Activated CD4-positive, CD25-positive, alpha-beta regulatory T cell (primary cell): Measurements from ENCODE around the gene MYRF.

Experiments
- DNase-seq, 4 experiments: peaks; one replicate each; lab custom pipeline; 2025; lab: John Stamatoyannopoulos, UW

Gene MYRF

GRCh38 chr11:61795459-61795858 is 43.0 kb downstream of the MYRF start:
- no peak for DNase-seq

GRCh38 chr11:61795876-61796526 is 43.6 kb downstream of the MYRF start:
- DNase-seq, result no peak

- peak; percentile 21 to 50 (median 46) for DNase-seq
Measured at GRCh38 chr11:61797263-61797944, 45.0 kb downstream of the MYRF start.

GRCh38 chr11:61799665-61800284 is 47.3 kb downstream of the MYRF start:
- DNase-seq, result no peak

- no peak for DNase-seq
Measured at GRCh38 chr11:61800331-61801281, 48.2 kb downstream of the MYRF start.

- DNase-seq, result no peak
Measured at GRCh38 chr11:61802605-61803004, 50.2 kb downstream of the MYRF start.

GRCh38 chr11:61803889-61804647 is 51.6 kb downstream of the MYRF start:
- DNase-seq, result no peak

GRCh38 chr11:61805146-61805545 is 52.7 kb downstream of the MYRF start:
- no peak for DNase-seq

- no peak for DNase-seq
Measured at GRCh38 chr11:61806785-61807184, 54.3 kb downstream of the MYRF start.

GRCh38 chr11:61810671-61811175 is 58.3 kb downstream of the MYRF start:
- DNase-seq, result no peak

- no peak for DNase-seq
Measured at GRCh38 chr11:61811831-61812230, 59.4 kb downstream of the MYRF start.

- DNase-seq, result no peak
Measured at GRCh38 chr11:61812736-61813411, 60.4 kb downstream of the MYRF start.

- DNase-seq, result no peak
Measured at GRCh38 chr11:61814247-61814957, 62.0 kb downstream of the MYRF start.

GRCh38 chr11:61814958-61815789 is 62.7 kb downstream of the MYRF start:
- no peak for DNase-seq

- DNase-seq, result no peak
Measured at GRCh38 chr11:61815790-61816735, 63.6 kb downstream of the MYRF start.

- DNase-seq, result peak in 2 of 4 experiments; percentile 26 to 33
Measured at GRCh38 chr11:61816736-61817455, 64.5 kb downstream of the MYRF start, which contains the start of gene FADS1. Gene FADS1, minus strand, starts transcription at chr11:61817003. Its CDS starts 74 bp downstream, at chr11:61816929.
